ENCODE results near the gene MYOG.

The MYOG gene

DNA sequence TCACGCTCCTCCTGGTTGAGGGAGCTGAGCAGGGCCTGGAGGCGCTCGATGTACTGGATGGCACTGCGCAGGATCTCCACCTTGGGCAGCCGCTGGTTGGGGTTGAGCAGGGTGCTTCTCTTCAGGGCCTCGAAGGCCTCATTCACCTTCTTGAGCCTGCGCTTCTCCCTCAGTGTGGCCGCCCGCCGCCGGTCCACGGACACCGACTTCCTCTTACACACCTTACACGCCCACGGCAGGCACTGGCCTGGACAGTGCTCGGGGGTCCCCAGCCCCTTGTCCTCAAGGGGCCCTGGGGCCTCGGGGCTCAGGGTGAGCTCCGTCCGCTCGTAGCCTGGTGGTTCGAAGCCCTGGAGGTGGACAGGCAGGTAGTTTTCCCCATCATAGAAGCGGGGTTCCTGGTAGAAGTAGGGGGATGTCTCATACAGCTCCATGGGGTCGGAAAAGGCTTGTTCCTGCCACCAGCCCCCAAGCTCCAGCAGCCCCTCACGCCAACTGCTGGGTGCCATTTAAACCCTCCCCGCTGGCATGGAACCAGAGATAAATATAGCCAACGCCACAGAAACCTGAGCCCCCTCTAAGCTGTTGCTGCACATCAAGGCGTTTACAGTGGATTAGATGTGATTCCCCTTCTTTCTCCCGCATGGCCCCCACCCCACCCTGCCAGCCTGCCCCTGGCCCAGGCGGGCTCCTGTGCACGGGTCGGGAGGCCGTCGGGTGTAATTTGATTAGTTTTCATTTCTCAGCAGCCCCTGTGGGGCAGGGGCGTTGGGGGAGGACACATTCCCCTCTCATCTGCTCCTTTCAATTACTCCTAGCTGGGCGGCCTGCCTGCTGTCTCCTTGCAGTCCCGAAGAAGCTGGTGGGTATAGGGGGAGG, at the start of gene MYOG:
Gene MYOG (minus strand): TSS at position 485 of the 879 bp plus-strand sequence. CDS start 51 bp downstream, at position 434.
- DNase-seq: peak; percentile 91 to 96

DNA sequence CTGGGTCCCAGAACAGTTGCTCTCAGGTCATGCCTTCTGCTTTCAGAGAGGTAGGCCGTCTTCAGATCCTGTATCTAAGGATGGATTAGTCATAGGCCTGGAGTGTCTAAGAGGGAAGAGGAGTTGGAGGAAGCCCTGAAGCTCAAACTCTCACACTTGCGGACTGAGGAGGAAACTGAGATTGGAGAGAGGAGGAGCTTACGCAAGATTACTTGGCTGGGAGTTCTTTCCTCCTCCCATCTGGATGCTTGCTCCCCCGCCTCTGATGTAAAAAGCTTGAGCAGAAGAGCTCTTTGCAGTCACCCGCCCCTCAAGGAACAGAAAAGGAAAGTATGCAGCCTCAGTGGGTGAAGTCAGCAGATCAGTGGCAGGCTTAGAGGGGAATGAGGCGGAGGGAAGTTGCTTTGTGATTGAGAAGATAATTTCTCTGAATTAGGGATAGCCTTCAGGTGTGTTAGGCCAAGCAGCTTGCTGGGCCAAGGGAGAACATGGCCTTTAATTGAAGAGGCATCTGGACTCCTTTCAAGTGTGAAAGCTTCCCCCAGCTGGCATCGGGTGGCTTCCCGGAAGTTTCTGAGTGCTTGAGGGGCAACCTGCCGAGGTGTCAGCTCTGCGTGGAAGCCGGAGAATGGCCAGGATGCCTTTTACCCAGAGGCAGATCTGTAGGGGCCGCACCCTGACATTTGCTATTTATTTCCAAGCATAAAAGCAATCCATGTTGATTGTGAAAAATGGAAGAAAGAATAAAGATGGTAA, 48.3 kb upstream of the MYOG start:
- DNase-seq: peak; percentile 80 to 88

DNA sequence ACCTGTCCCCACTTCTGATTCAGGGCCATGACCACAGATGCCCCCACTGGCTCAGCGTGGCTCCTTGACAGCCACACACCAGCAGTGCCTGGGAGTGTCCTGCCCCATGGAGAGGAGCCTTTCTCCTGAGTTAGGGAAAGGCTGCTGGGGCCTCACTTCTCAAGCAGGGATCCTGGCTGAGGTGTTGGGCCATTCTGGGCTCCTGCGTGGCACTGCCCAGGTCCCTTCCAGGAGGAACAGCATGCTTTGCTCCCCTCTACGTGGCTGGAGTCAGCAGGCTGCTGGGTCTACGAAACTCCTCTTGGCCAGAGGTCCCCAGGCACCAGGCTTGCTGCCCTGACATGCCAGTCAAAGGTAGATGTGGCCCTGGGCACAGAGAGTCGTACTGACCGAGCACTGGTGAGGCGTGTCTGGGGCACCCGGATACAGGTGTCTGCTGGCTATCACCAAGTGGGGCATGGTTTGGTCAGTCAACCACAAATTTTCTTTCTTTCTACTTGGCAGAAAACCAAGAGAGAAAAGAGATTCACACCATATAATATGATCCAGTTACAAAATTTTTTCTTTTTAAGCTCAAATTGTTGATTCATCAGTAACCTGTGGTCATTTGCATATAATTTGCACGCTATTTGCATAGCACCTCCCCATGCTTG, 45.9 kb upstream of the MYOG start:
- no peak for DNase-seq

DNA sequence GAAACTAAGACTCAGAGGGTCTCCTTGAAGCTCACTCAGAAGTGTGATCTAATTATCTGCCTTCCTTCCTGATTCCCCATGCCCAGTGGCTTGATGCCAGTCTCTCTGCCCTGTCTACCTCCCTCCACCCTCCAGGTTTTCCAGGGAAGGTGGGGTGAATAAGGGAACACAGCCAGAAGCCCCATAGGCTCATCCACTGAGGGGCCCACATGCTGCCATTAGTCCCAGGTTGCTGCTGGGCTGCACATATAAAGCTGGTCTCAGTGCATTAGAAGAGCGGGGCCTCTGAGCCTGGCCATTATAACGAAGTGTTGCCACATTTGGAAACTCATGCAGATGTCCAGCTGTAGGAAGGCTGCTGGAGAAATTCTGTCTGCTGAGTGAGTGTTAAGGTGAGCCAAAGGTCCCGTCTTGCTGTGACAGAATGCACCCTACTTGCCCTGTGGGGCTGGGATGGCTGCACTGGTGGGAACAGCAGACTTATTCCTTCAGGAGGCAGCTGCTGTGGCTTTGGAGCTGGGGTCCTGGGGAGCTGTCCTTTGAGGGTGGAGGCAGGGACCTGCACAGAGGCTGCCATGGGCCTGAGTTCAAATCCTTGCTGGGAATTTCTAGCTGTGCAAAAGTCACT, 44.7 kb upstream of the MYOG start:
- DNase-seq: no peak

DNA sequence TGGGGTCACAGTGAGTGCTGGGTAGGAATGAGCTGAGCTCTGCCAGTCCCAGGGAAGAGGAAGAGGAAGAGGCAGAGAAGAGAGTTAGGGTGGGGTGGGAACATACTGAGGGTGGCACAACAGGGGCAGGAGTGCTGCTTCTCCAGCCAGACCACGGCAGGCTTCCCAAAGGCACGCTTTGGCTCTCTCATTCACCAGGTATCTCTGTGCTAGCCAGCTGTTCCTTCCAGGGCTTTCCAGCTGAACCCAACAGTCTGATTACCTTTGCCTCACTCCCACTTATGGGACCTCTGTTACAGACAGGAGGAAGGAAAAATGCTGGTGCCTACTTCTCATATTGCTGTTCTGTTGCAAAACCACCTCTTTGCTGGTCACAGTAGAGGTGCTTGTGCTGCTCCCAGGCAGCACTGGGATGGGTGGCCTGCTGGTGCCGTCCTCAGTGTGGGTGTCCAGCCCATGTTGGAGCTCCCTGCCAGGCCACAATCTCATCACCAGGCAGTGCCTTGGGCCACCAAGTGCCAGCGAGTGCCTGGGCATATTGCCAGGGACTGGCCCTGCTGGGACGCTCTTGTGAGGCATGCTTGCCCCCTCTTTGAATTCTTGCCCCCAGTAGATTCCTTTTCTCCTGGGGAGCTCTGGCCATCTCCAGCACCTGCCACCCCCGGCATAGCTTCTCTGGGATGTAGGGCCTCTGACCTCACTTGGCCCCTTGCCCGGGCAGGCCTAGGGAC, 43.9 kb upstream of the MYOG start:
- no peak for DNase-seq

DNA sequence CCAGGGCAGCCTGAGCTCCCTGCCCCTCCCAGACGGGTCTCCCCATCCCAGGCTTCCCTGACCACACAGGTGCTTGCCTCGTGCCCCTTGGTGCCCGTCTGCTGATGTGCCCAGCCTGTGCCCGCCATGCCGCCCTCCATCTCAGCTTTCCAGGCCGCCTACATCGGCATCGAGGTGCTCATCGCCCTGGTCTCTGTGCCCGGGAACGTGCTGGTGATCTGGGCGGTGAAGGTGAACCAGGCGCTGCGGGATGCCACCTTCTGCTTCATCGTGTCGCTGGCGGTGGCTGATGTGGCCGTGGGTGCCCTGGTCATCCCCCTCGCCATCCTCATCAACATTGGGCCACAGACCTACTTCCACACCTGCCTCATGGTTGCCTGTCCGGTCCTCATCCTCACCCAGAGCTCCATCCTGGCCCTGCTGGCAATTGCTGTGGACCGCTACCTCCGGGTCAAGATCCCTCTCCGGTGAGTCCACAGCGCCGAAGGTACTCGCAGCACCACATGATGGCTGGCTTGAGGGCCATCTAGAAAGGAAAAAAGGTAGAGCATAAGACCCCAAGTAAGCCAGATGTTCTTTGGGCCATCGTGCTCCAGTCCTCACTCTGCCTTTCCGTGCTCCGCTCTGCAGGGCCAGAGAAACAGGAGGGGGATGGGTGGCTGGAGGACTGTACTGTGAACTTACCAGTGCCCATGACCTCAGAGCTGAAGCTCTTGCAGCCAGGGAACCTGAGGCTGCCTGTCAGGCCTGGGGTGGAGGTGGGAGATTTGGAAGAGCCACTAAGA, 43.1 kb upstream of the MYOG start:
- no peak for DNase-seq

DNA sequence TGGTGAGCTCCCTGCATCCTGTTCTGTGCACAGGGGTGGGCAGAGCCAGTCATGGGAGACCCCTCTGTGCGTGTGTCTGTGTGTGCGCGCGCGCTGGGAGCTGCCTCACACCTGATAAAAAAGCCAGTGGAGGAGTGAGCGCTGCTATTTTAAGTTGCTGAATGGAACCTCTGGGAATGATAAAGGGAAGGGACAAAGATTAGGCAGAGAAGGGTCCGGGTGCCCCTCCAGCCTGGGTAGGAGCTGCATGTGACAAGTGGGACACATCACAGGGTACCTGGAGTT, 42.6 kb upstream of the MYOG start:
- DNase-seq: no peak

DNA sequence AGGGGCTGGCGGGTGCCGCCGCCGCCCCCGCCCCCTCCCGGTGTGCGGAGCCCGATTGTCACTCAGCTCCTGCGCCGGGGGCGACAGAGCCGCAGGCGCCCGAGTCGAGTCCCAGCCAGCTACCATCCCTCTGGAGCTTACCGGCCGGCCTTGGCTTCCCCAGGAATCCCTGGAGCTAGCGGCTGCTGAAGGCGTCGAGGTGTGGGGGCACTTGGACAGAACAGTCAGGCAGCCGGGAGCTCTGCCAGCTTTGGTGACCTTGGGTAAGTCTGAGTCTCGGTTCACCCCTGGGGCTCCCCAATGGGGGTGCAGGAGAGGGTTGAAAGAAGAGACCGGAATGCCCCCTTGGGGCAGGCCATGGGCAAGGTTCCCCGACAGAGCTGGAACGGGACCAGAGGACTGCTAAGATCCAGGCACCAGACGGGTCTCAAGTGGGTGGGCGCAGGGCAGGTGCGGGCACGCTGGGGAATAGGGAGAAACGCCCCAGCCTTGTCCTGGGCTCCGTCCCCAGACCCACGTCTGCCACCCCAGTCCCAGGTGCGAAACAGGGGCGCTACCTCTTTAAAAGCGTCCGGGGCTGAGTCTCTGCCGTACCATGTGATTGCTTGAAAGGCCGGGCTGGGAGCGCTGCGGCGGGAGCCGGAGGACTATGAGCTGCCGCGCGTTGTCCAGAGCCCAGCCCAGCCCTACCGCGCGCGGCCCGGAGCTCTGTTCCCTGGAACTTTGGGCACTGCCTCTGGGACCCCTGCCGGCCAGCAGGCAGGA, 42.0 kb upstream of the MYOG start, which contains the start of gene ADORA1:
Gene ADORA1 (plus strand): TSS at position 61 of the 765 bp plus-strand sequence. CDS start 1,116 bp downstream, outside the sequence.
- peak in 1 of 2 experiments; percentile 28 for DNase-seq

DNA sequence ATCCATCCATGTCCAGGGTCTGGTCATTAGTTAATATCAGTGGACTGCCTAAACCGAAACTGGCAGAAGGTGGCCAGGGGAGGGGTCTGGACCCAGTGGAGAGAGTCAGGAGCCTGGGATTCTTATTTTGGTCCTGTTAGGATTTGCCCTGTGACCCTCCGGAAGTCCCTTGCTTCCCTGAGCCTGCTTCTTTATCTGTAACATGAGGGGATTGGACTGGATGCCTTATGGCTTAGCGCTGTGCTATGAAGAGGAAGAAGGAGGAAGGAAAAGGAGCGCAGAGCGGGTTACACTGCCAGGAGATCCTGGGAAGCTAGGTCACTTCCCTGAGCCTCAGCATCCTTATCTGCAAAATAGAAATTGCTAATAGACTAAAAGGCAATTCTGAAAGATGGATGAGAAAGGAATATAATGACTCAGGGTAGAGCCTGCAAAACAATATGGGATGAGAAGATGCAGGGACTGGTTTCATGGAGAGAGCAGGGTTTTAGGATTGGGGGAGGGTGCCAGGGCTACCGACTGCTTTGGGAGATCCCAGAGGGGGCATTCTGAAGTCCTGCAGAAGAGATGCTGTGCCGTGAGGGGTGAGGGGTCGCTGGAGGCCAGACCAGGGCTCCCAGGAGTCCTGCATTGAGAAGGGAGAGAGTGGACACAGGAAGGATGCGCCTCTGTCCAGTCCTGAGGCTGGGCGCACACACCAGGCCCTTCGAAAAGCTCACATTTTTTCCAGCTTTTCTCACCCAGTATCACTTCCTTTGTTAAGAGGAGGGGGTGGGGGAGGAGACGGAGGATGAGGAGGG, 41.3 kb upstream of the MYOG start:
- DNase-seq: no peak

DNA sequence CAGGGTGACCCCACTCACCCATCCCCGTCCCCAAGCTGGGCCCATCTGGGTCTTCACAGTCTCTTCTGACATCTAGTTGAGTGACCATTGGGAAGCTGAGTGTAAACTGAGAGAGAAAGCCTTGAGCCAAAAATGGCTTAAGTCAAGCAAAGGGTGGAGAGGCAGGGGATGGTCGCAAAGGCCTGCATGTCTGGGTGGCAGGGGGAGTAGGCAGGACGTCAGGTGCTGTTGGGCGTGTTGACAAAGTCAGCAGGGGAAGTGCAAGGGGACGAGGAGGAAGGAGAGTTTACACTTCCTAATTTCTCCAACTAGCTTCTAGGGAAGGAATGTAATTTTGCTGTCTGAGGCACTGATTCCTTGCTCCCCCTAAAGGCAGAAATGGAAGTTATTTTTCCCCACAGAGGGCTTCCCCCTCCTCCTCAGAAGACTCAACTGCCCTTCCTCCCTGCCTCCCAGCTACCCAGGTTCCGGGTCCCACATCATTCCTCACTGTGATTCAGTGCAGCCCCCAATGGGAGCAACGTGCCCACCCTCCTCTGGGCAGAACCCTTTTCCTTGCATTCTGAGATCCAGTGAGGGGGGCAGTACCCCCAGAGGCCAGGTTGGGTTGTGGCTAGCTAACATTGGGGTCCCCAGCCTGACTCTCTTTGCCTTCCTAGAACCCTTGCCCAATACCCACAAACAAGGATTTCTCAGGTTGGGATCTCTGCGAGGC, 40.5 kb upstream of the MYOG start:
- peak in 1 of 2 experiments; percentile 13 for DNase-seq

DNA sequence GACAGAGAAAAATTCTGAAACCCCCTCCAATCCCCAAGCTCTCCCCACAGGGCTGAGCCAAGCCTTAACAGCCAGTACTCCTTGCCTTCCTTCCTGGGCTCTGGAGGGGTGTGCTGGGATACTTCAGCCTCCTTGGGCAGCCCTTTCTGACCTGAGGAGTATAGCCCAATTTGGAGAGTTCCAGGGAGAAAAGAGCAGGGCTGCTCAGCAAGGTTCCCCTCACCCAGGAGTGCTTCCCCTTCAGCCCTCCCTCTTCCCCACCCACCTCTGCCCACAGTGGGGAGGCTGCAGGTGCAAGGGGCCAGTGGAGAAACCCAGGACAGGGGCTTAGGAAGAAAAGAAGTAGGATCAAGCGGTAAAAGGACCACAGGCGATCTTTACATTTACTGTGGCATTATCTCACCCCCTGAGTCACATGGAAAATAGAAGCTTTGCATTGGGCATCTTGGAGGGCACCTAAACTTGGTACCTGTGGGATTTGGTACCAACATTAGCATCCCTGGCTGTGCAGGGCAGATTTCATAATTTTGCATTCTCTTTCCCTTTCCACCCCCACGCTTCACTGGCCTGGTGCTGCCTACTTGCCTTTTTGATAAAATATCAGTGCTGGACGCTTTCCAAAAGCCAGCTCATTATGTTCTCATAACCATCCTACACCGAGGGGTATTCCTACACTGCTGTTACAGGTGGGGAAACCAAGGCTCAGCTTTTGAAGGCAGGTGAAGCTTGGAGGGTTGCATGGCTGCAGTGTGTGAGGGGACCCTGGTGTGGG, 38.9 kb upstream of the MYOG start:
- DNase-seq: no peak

DNA sequence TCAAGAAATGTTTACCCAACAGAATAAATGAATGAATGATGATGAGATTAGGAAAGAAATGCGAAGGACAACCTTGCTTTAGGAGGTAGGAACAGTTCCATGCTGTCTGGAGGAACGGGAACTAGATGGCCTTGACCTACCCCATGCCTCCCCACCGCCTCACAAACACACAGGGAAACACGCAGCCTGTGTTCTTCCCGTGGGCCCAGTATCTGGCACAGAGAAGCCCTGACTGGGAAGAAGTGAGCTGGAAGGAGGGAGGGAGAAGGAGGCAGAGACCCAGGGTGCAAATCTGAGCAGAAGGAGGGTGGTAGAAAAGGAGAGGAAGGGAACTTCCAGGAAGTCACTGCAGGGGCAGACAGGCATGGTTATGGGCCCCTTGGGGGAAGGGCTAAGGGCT, 38.2 kb upstream of the MYOG start:
- DNase-seq: no peak

DNA sequence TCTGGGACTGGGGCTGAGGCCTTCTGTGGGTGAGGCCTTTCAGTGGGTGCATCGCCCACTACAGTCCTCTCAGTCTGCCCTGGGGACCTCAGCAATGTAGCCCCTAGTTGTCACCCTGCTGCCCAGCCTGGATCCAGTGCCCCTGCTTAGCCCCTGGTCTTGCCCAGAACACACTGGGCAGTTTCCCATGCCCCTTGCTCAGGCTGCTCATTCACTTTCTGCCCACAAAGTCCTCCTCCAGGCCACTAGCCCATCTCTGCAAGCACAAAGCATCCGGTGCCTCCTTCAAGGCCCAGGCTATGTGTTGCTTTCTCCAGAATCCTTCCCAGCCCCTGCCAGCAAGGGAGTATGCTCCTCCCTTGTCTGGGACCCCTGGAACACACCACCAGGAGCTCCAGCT, 36.3 kb upstream of the MYOG start:
- no peak for DNase-seq

DNA sequence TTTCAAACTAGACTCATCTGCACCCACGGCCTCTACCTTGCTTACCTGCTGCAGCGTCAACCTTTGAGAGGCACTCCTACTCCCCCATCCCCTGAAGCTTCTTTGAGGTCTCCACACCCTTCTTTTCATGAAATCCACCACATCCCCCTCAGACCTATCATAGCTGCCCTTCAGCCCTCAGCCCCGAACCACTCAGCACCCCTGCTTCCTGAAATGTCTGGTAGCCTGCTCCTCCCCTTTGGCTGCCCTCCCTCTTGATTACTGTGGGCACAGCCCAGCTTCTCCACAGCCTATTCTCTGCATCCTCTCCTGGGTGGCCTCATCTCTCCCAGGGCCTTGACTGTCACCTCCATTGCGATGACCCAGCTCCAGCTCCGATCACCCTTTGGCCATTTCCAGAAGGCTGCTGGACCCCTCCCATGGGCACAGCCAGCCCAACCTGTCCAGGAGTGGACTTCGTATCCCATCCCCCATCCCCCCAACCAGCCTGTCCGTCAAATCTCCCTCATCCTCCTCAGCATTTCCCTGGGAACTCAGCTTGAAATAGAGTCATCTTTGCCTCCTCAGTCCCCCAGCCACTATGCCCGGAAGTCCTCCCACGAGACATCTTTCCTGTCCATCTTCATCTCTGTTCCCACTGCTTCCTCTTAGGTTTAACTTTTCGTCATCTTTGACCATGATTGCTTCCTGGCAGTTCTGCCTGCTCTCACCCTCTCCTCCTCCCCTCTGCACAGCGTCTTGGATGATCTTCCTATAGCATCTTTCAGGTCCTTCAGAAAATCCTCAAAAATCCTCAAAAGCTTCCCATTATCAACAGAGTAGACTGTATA, 35.6 kb upstream of the MYOG start:
- DNase-seq: no peak

DNA sequence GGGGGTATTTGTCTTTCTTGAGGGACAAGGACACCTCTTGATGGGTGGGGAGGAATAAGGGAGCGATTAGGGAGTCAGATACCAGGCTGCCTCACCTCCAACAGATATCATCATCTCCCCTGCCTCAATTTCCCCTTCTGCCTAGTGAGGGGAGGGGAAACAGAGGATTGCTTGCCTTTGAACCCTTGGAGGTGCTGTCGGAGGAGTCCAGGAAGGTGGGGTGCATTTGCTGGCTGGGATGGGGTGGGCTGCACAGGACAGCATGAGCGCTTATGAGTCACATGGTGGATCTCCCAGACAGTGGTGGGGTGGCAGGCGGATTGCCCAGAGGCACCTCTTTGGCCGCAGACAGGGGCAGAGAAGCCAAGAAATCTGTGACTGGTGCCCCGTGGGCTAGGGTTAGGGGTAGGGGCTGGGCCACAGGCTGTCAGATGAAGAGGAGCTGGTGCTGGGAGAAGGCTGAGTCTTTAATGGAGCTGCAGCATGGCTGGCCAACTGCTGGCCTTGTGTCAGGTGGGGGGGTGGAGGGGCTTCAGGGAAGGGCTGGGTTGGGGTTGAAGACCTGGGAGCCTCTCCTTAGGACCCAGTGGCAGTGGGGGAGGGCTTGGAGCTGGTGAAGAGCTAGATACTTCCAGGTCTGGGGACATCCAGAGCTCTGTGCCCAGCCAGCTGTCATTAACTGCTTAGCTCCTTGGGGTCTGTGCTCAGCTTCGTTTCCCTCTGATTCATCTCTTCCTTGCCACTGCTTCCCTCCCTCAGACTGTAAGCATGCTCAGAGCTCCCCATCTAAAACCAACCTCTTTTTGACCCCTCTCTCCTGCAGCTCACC, 34.7 kb upstream of the MYOG start:
- no peak for DNase-seq
